HG03095 (cell line): Measurements from ENCODE around the gene MAP1S.

Source experiments
- ATAC-seq: cut with Tn5 transposase; IDR thresholded peaks from one replicate; pipeline ENCODE4 v1.9.1; 2021; ENCODE audit warnings: moderate library complexity; ENCODE audit not compliant: unreplicated experiment

MAP1S gene, protein sequence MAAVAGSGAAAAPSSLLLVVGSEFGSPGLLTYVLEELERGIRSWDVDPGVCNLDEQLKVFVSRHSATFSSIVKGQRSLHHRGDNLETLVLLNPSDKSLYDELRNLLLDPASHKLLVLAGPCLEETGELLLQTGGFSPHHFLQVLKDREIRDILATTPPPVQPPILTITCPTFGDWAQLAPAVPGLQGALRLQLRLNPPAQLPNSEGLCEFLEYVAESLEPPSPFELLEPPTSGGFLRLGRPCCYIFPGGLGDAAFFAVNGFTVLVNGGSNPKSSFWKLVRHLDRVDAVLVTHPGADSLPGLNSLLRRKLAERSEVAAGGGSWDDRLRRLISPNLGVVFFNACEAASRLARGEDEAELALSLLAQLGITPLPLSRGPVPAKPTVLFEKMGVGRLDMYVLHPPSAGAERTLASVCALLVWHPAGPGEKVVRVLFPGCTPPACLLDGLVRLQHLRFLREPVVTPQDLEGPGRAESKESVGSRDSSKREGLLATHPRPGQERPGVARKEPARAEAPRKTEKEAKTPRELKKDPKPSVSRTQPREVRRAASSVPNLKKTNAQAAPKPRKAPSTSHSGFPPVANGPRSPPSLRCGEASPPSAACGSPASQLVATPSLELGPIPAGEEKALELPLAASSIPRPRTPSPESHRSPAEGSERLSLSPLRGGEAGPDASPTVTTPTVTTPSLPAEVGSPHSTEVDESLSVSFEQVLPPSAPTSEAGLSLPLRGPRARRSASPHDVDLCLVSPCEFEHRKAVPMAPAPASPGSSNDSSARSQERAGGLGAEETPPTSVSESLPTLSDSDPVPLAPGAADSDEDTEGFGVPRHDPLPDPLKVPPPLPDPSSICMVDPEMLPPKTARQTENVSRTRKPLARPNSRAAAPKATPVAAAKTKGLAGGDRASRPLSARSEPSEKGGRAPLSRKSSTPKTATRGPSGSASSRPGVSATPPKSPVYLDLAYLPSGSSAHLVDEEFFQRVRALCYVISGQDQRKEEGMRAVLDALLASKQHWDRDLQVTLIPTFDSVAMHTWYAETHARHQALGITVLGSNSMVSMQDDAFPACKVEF

DNA sequence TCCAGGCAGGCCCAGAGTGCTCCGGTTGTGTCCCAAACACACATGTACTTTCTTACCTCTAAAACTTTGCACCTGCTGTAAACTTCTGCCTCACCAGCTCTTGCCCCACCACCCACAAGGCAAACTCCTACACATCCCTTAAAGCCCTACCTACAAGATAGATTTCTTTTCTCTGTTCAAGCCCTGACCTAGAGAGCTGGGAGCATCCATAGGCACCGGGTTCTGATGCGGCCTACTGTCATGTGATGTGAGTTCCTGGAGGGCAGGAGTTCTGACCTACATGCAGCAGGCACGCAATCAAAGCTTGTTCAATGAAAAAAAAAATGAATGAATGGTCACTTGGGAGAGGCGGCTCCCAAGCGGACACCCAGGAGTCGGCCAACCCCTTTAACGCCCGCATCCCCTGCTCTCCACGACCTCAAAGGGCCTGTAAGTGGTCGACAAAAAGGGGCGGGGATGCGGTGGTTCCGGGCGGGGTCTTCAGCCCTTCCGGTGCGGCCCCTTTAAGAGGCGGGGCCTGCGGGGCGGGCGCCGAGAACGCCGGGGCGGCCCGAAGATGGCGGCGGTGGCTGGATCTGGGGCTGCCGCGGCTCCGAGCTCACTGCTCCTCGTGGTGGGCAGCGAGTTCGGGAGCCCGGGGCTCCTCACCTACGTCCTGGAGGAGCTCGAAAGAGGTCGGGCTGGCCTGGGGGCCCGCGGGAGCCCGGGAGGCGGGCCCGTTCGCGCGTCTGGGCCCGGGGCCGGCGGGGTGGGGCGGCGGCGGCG is at the start of gene MAP1S:
Gene MAP1S (plus strand): TSS at position 534 of the 765 bp plus-strand sequence. CDS start 23 bp downstream, at position 557.
- peak; percentile 59 for ATAC-seq

DNA sequence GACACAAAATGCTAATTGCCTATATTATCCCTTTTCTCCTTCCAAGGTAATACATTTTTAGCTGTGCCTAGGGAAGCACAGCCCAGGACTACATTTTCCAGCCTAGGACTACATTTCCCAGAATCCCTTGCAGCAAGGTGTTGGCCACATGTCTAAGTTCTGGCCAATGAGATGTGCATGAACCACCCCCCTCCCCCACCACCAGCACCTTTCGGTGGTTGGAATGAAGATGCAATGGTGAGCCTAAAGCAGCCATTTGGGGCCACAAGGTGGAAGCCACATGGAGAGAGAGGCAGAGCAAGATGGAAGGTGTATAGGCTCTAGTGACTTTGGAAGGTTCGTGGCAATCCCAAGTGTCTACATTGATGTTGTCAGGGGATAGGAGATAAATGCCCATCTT is 47.4 kb upstream of the MAP1S start:
- no peak for ATAC-seq

DNA sequence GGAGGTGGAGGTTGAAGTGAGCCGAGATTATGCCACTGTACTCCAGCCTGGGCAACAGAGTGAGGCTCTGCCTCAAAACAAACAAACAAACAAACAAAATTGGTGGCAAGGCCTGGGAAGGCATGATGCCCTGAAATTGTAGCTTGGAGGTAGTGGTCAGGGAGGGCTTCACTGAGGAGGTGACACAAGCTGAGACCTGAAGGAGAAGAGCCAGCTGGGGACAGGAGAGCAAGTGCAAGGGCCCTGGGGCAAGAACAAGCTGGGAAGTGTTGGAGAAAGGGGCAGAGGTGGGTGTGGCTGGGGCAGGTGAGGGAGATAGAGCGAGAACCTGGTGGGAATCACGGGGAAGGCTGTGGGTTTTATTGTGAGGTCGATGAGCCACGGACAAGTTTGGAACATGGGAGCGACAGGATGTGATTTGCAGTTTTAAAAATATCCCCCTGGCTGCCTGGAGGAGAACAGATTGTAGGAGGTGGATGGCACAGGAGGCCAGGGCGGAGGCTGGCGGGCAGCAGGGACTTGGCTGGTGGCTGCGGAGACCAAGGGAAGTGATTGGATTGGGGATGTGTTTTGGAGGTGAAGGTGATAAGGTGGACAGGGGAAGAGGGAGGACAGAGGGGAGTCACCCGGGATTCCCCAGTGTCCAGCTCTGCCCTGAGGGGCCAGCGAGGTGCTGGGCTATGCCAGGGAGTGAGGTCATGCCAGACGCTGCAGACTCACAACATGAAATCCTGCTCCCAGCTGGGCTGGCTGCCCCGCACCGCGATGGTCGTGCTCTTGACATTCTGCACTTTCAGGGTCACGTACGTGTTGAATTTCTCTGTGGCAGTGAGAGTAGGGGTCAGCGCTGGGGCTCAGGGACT is 45.1 kb upstream of the MAP1S start:
- ATAC-seq, result no peak

DNA sequence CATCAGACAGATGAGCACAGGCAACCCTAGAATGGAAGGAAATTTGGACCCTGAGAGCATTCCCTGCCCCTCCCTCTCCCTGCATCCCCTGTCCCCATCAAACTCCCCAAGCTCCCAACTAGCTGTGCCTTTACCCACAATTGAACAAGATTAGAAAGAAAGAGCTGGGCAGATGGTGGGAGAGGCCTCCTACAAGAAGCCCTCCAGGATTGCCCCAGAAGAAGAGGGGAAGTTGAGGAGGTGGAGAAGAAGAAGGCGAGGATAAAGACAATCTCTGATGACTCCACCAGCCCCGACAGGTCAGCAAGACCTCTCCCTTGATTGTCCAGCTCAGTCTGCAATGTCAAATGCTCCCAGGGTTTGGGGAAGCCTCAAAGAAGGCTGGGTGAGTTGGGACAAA is 43.0 kb upstream of the MAP1S start:
- no peak for ATAC-seq

DNA sequence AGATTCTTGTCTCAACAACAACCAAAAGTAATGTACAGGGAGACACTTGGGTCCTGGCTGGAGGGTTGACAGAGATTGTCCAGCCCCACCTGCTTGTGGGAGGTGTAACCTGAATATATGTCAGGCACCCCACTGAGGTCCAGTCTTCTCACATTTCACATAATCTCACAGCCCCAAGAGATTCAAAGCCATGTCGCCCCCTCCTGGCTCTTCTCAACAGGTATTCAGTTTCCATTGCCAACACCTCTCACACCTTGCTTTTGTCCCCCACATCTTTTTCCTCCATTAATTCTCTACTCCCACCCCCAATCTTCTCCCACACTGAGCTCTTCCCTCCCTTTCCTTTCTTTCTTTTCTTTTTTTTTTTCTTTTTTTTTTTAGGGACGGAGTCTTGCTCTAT is 42.3 kb upstream of the MAP1S start:
- ATAC-seq, result no peak

DNA sequence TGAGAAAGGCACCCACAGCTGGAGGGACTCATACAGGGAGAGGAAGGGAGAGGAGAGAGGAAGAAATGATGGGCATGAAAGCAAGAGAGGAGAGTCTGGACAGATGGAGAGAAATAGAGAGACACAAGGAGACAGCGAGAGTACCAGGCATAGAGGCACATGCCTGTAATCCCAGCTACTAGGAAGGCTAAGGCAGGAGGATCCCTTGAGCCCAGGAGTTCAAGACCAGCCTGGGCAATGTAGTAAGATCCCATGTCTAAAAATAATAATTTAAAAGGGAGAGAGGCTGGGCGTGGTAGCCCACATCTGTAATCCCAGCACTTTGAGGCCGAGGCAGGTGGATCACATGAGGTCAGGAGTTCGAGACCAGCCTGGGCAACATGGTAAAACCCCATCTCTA is 40.4 kb upstream of the MAP1S start:
- ATAC-seq, result no peak

DNA sequence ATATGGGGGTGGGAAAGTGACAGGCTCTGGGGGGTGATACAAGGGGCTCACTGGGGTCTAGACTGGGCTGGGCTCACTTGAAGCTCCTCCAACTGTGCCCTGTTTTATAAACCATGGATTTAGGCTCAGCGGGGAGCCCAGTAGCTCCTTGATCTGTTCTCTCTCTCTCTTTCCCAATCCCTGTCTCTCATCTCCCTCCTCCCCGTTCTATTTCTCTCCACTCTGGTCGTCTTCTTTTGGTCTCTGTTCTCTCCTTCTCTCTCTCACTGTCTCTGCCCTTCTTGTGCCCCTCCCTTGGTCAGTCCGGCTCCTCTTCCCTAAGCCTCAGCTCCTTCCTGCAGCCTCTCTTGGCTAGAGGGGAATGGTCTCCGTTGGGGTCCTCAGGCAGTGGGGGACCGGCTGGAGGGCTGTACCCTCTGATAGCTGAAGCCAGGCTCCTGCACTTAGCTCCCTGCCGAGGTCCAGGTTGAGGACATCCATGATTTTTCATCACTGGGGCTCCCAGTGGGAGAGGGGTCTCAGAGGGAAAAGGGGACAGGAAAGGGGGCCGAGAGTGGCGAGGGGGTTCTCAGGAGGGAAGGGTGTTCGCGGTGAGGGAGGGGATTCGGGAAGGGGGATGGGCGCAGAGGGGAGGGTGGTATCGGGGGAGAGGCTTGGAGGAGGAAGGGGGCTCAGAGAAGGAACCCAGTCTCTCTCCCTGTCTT is 39.6 kb upstream of the MAP1S start:
- no peak for ATAC-seq

DNA sequence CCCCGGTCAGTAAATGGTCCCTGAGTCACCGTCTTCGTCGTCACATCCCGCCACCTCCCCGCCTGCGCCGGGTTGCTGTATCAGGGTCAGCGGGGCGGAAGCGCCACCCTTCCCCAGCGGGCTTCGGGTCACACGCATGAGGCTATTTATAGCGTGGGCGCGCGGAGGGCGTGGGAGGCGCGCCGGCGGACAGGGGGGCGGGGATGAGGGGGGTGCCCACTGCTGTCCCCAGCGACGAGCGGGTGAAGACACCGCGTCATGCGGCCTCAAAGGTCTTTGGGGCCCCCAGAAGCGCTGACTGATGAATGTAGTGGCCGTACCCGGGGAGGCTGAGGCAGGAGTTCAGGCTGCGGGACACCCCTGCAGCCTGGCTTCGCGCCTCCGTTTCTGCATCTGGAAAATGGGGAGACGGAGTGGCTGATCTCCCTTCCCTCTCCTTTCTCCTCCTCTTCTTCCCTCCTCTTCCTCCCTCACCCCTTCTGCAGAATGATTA is 39.0 kb upstream of the MAP1S start:
- no peak for ATAC-seq

DNA sequence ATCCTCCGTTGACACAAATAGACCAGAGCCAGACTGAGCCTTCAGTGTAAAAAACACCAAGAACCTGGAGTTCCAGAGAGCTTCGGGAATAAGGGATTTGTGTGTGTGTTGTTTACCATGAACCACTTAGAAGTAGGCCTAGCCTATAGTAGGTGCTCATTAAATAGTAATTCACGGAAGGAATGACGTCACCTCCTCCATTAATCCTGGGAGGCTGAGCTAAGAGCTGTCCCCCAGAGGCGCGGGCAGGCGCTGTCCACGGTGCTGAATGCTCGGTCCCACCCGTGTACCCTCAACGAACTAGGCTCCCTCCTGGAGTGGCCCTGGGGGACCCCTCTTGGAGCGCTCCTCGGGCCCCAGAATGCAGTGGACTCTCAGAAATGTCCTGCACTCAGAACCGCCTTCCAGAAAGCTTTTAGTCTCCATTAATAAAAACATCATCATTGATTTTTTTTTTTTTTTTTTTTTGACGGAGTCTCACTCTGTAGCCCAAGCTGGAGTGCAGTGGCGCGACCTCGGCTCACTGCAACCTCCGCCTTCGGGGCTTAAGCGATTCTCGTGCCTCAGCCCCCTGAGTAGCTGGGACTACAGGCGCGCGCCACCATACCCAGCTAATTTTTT is 37.7 kb upstream of the MAP1S start:
- no peak for ATAC-seq

DNA sequence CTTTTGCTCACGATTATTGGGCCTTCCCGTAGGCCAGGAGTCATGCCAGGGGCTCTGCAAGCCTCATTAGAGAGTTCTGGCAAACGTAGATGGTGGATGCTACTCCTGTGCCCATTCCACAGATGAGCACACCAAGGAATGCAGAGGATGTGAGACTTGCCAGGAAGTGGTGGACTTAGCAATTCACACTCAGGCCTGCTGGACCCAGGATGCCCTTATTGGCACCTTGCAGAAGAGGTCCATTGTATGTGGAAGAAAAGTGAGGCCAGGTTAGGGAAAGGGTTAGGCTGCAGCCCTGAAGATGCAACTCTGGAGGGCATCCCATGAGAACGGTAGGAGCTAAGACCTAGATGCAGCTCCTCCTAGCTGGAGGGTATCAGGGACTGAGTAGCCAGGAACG is 37.0 kb upstream of the MAP1S start:
- no peak for ATAC-seq

DNA sequence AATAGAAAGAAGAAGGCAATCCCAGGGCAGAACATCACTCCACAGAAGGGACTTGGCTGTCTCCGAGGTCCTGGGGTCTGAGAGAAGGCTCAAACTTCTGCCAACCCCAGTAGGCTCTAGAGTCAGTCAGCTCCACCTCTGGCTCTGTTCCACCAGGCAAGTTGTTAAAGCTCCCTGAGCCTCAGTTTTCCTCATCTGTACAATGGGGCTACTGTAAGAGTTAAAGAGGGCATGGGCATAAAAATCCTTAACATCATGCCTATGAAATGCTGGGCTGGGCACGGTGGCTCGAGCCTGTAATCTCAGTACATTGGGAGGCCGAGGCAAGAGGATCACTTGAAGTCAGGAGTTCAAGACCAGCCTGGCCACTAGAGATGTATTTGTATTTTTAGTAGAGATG is 36.2 kb upstream of the MAP1S start:
- no peak for ATAC-seq

DNA sequence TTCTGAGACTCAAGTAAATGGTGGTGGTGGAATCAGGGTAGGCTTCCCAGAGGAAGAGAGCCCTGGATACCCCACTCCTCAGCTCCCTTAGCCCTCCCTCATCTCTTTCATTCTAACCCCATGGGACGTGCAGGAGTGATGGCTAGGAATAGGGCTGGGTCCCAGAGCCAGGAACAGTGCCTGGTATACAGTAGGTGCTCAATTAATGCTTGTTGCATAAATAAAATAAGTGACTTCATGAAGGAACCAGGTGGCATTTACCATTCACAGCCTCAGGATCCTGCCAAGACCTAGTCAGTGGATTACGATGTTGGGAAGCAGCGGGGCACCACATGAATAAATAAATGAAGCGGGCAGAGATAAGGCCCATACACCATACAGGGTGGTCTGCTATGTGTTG is 35.0 kb upstream of the MAP1S start:
- ATAC-seq, result no peak

DNA sequence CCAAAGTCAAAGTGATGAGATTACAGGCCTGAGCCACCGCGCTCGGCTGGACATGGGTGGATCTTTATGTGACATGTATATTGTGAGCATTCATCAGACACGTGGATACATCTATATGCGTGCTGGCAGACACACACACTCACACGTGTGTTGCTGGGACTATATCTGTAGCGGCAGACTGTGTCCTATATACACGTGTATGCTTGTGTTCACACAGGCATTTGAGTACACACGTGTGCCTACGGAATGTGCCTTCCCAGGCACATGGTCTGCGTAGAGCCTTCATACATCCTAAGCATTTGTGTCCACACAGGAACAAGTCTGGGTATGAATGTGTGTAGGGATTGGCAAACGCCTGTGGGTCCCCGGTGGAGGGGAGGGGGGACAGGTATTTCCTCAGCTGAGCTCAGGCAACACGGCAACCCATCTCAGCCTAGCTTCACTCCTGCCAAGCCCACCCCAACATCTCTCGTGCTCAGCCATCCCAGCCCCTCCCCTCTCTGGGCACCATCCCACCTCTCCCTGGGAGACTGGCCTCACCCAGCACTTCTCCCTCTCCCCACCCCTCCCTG is 33.7 kb upstream of the MAP1S start:
- ATAC-seq, result no peak

DNA sequence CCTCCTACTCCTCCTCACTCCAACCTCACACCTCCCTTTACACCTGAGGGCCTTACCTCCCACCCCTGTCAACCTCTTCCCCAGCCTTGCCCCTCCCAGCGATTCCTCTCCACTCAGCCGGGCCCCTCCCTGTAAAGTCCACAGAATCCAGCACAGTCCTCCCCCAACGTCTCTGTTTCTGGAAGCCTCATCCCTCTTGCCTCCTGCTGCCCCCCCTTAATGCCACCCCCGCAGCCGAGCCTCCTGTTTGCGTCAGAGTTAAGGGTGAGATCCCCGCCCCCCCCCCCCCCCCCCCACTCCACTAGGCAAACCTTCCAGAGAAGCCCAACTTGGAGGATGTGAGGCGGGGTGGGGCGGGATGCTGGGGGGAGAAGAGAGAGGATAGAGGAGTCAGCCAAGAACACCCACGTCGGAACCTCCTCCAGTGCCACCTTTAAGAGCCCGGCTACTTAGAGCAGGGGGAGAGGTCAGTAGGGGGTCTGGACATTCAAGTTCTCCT is 33.2 kb upstream of the MAP1S start:
- no peak for ATAC-seq

DNA sequence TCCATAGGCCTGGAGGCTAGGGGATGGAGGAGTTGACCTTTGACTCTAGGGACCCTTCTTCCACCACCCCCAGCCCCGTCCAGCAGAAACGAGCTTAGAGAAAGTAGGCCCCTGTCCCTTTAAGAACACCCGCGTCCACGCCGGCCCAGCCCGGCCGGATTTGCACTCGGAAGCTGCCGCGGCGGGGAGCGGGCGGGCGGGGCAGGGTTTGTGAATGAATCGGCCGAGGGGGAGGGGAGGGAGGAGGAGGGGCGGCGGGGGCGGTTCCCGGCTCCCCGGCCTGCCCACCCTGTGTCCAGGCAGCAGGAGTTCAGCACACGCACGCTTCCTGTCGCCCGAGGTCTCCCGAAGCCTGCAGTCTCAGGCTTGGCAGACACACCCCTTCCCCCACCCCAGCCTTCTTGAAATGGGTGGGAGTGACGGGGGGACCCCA is 32.7 kb upstream of the MAP1S start:
- no peak for ATAC-seq

DNA sequence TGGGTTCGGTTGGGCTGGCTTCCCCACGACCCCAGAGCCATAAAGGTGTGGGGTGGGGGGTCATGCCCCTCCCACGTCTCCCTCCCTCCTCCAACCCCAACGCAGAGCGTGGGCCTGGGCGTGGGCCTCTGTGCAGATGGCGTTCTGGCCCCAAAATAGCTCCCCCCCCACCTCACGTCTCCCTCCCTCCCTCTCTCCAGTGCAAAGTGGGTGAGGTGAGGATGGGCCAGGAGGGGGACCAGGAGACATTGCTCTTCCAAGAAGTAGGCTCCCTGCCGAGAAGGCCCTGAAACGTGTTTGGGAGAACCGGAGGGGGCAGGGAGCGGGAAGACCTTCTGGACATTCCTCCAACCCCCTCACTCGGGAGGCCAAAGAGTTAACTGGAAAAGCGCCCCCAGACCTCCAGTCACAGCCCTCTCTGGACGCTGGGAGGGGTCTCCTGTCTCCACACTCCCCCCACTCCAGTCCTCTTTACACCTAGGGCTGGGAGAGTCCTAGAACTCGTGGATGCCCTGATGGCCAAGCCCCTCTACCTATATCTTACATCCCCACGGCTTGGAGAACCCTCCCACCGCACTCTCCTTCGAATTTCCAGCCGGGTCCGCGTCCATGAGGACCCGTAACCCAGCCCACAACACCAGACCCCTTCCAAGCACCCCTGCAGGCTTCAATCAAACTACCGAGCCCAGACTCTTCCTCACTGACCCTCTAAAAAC is 32.0 kb upstream of the MAP1S start:
- no peak for ATAC-seq
